Keratinocyte (primary cell): ENCODE results near the gene IL17C. TPM values are rescaled to one million over a fixed set of nuclear protein-coding genes. Genes with fewer than 3 reads are reported as not detected.

Source experiments
- DNase-seq: peaks from one replicate; pipeline ENCODE4 v3.0.0-alpha.2; 2011; ENCODE audit warnings: low read depth, missing footprints, low spot score
- FAIRE-seq: peaks from 2 replicates; lab custom pipeline; 2011; peaks lifted over from hg19 to GRCh38; lab: Jason Lieb, UNC
- H2AFZ ChIP-seq: 2 replicates; pipeline ENCODE4 v1.6.0; 2012; ENCODE audit warnings: low read length, control low read depth, inconsistent platforms; ENCODE audit not compliant: control insufficient read depth
- H3K27ac ChIP-seq: 2 replicates; pipeline ENCODE4 v1.5.1; 2011; ENCODE audit warnings: low read length; ENCODE audit not compliant: control insufficient read depth, insufficient read depth
- H3K27me3 ChIP-seq: 3 replicates; pipeline ENCODE4 v1.6.0; 2011; ENCODE audit warnings: low read length; ENCODE audit not compliant: control insufficient read depth, insufficient read depth; ENCODE audit errors: extremely low read depth
- H3K36me3 ChIP-seq, 2 experiments: 2 replicates in 1 of 2; 3 replicates in 1 of 2; pipeline ENCODE4 v1.5.1; 2011; ENCODE audit warnings: low read length in 2 of 2, mild to moderate bottlenecking in 1 of 2; ENCODE audit not compliant: control insufficient read depth in 2 of 2, insufficient read depth in 2 of 2; ENCODE audit errors: extremely low read depth in 1 of 2
- H3K4me1 ChIP-seq: 3 replicates; pipeline ENCODE4 v1.5.1; 2011; ENCODE audit warnings: low read length; ENCODE audit not compliant: control insufficient read depth, insufficient read depth; ENCODE audit errors: extremely low read depth
- H3K4me2 ChIP-seq: 3 replicates; pipeline ENCODE4 v1.6.0; 2011; ENCODE audit warnings: low read depth, low read length; ENCODE audit not compliant: control insufficient read depth, insufficient read depth; ENCODE audit errors: extremely low read depth
- H3K4me3 ChIP-seq, 3 experiments: fragments of 200-600 bp in 1 of 3; sonication (generic) in 1 of 3; 2 replicates in 2 of 3; 3 replicates in 1 of 3; pipeline ENCODE4 v1.5.1; 2011 to 2016; ENCODE audit warnings: low read length in 3 of 3, mild to moderate bottlenecking in 3 of 3, control low read depth in 2 of 3, inconsistent platforms in 1 of 3, low read depth in 1 of 3, mixed read lengths in 1 of 3, mixed run types in 1 of 3, moderate library complexity in 1 of 3; ENCODE audit not compliant: control insufficient read depth in 2 of 3, insufficient read depth in 2 of 3; ENCODE audit errors: extremely low read depth in 1 of 3
- H3K79me2 ChIP-seq: 2 replicates; pipeline ENCODE4 v1.6.0; 2012; ENCODE audit warnings: low read length; ENCODE audit not compliant: control insufficient read depth, insufficient read depth
- H3K9ac ChIP-seq: 3 replicates; pipeline ENCODE4 v1.6.0; 2011; ENCODE audit warnings: low read length; ENCODE audit not compliant: control insufficient read depth, insufficient read depth; ENCODE audit errors: extremely low read depth
- H3K9me1 ChIP-seq: 3 replicates; pipeline ENCODE4 v1.6.0; 2011; ENCODE audit warnings: low read length; ENCODE audit not compliant: control insufficient read depth, insufficient read depth; ENCODE audit errors: extremely low read depth
- H3K9me3 ChIP-seq: 2 replicates; pipeline ENCODE4 v1.5.1; 2012; ENCODE audit warnings: low read depth, low read length; ENCODE audit not compliant: control insufficient read depth
- H4K20me1 ChIP-seq: 3 replicates; pipeline ENCODE4 v1.6.0; 2011; ENCODE audit warnings: low read length; ENCODE audit not compliant: control insufficient read depth, insufficient read depth; ENCODE audit errors: extremely low read depth
- CTCF ChIP-seq, 3 experiments: IDR thresholded peaks in 1 of 3; conservative IDR thresholded peaks in 1 of 3; optimal IDR thresholded peaks in 1 of 3; 2 replicates in 2 of 3; 3 replicates in 1 of 3; pipeline versions ENCODE3 to v1.5.1; 2011; ENCODE audit warnings: low read length in 3 of 3, mild to moderate bottlenecking in 3 of 3, moderate library complexity in 2 of 3, control low read depth in 1 of 3, inconsistent platforms in 1 of 3; ENCODE audit not compliant: insufficient read depth in 2 of 3; ENCODE audit errors: extremely low read depth in 1 of 3
- EZH2 ChIP-seq: IDR thresholded peaks from one replicate; pipeline ENCODE4 v1.6.1; 2012; ENCODE audit warnings: inconsistent platforms, mild to moderate bottlenecking, low read length, moderate library complexity
- dilution Hi-C: fragments of 300-500 bp; cut with MboI; formaldehyde crosslinking; loops from one replicate; pipeline ENCODE4 v1.7.0; 2020; ENCODE audit warnings: low sequenced_read_pairs; ENCODE audit not compliant: extremely low pct_ligation_motif_present
- polyA plus RNA-seq, 5 experiments: library from polyadenylated mRNA; depleted of rRNA in 3 of 5; stranded (reverse) in 3 of 5; stranded (forward) in 1 of 5; unstranded in 1 of 5; fragments of >200 nt; gene quantifications; 1 replicate in 1 of 5; 2 replicates in 3 of 5; 3 replicates in 1 of 5; pipeline versions ENCODE4 v1.2.1 to v1.2.3, GENCODE V29; 2011 to 2012; ENCODE audit warnings: missing spikeins in 2 of 5, low read depth in 1 of 5, low replicate concordance in 1 of 5

The IL17C gene
- polyA plus RNA-seq, 1 donor (not counting 4 experiments of a cell fraction or from before 2014, with no cell fraction given), result not detected

- Histone ChIP-seq H3K9ac (peak overlapping the region; percentile 84), H2AFZ (peak overlapping the region; percentile 63), H4K20me1 (peaks cover 15% of the 10 kb centered on the region), H3K27me3 (no peaks in the 10 kb centered on the region), H3K9me1 (no peaks in the 10 kb centered on the region), H3K9me3 (no peaks in the 10 kb centered on the region), H3K4me1 (peaks cover 19% of the 10 kb centered on the region), H3K4me3 (peak overlapping the region; percentile 76 to 96 (median 84)), H3K36me3 (peaks cover 6 to 16% of the 10 kb centered on the region in 2 experiments), H3K79me2 (peaks cover 62% of the 10 kb centered on the region), H3K4me2 (peak overlapping the region; percentile 81), H3K27ac (peak overlapping the region; percentile 82)
- FAIRE-seq (no peak), DNase-seq (no peak)
- dilution Hi-C loops, result loop anchor here (25.0 kb wide), 1 partner anchor 100 kb away; no protein-coding TSS in a partner anchor
- TF ChIP-seq EZH2, result no peak
- TF ChIP-seq CTCF (optimal IDR thresholded peaks at IDR 0.05 in 1 of 3, IDR thresholded peaks at IDR 0.05 in 1 of 3, conservative IDR thresholded peaks at IDR 0.05 in 1 of 3; ENCODE audit: extremely low read depth in 1 of 3, insufficient read depth in 2 of 3, low read length in 3 of 3), result no peak
These were observed 24.0 kb downstream of the IL17C start for GRCh38 chr16:88662222-88662842.

- Histone ChIP-seq H3K9ac (peak within 1 kb of the TSS; percentile 84), H3K4me1 (peaks cover 19% of the 10 kb centered on the region), H3K9me3 (no peaks in the 10 kb centered on the region), H3K4me3 (peak within 1 kb of the TSS; percentile 76 to 96 (median 84)), H3K36me3 (peaks cover 4 to 10% of the 10 kb centered on the region in 2 experiments), H3K79me2 (peaks cover 55% of the 10 kb centered on the region), H3K27me3 (no peaks in the 10 kb centered on the region), H2AFZ (peak within 1 kb of the TSS; percentile 63), H3K27ac (peak within 1 kb of the TSS; percentile 82), H3K9me1 (no peaks in the 10 kb centered on the region), H4K20me1 (peaks cover 11% of the 10 kb centered on the region), H3K4me2 (peak within 1 kb of the TSS; percentile 86)
- dilution Hi-C loops, result loop anchor here (25.0 kb wide), 1 partner anchor 99 kb away; no protein-coding TSS in a partner anchor
- FAIRE-seq (peak; percentile 53), DNase-seq (peak; percentile 86)
- TF ChIP-seq CTCF (optimal IDR thresholded peaks at IDR 0.05 in 1 of 3, IDR thresholded peaks at IDR 0.05 in 1 of 3, conservative IDR thresholded peaks at IDR 0.05 in 1 of 3; ENCODE audit: extremely low read depth in 1 of 3, insufficient read depth in 2 of 3, low read length in 3 of 3) (no peak), EZH2 (no peak)
These were observed 24.7 kb downstream of the IL17C start, which contains the start of gene MVD for GRCh38 chr16:88662843-88663606. Gene MVD (minus strand): TSS chr16:88663091. CDS start chr16:88663080, 11 bp downstream.
